ENCODE results near the gene CASS4. TPM values are rescaled to one million over a fixed set of nuclear protein-coding genes. Genes with fewer than 3 reads are reported as not detected.
A peak's percentile ranks its signal among the peaks of the same experiment; 100 is the strongest.

Gene CASS4
- polyA plus RNA-seq, 1 experiment = 36.8 TPM

- ChIA-PET POLR2A (interaction anchor here (1.3 to 4.6 kb wide), 3 partner anchors 9 to 16 kb away, joined by 4 to 52 read pairs (median 4); no protein-coding TSS in a partner anchor), CTCF (interaction anchor here (2.3 kb wide), 1 partner anchor 9 kb away, joined by 5 read pairs; no protein-coding TSS in a partner anchor)
- H3K27me3 ChIP-seq (ENCODE audit: control insufficient read depth, insufficient read depth, low read length) = no peaks in the 10 kb centered on the region
- H3K9me3 ChIP-seq (ENCODE audit: control insufficient read depth, insufficient read depth, low read length) = no peaks in the 10 kb centered on the region
- TF ChIP-seq CTCF (IDR thresholded peaks at IDR 0.05; ENCODE audit: low read depth, low read length) = no peak
- peak overlapping the region; percentile 91 for H3K27ac ChIP-seq (ENCODE audit: low read depth, low read length)
- H3K4me3 ChIP-seq (ENCODE audit: low read depth, low read length) = no peak overlapping the region
- DNase-seq (ENCODE audit: low read depth, low spot score) = no peak
Observed at GRCh38 chr20:56427797-56428196, 15.7 kb downstream of the CASS4 start.

- no peak for TF ChIP-seq CTCF (IDR thresholded peaks at IDR 0.05; ENCODE audit: low read depth, low read length)
- H3K27ac ChIP-seq (ENCODE audit: low read depth, low read length) = peak overlapping the region; percentile 91
- no peaks in the 10 kb centered on the region for H3K27me3 ChIP-seq (ENCODE audit: control insufficient read depth, insufficient read depth, low read length)
- no peak for DNase-seq (ENCODE audit: low read depth, low spot score)
- ChIA-PET CTCF (interaction anchor here (2.3 kb wide), 1 partner anchor 10 kb away, joined by 5 read pairs; no protein-coding TSS in a partner anchor), POLR2A (interaction anchor here (1.0 to 4.6 kb wide), 5 partner anchors 9 to 16 kb away, joined by 3 to 52 read pairs (median 4); partner anchors contain the start of gene CASS4)
- no peak overlapping the region for H3K4me3 ChIP-seq (ENCODE audit: low read depth, low read length)
- H3K9me3 ChIP-seq (ENCODE audit: control insufficient read depth, insufficient read depth, low read length) = no peaks in the 10 kb centered on the region
Observed at GRCh38 chr20:56428410-56428809, 16.4 kb downstream of the CASS4 start.

DNA sequence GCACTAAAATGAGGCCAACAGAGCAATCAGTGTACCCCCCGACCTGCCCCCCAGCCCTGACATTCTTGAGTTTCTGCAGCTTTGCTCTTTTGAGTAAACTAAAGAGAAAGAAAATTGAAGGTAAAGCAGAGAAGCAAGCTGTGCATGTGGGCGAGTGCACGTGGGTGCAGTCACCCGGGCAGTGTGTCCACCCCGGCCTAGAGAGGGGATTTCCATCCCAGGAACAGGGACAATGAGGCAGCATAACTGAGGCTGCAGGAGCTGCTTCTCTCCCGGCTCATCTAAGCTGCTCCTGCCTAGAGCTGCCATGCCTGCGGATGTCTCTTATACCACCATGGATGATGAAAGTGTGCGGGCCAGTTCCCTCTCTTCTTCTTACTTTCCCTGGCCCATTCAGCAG lies 16.8 kb downstream of the CASS4 start:
- Histone ChIP-seq H3K9me3 (ENCODE audit: control insufficient read depth, insufficient read depth, low read length) (no peaks in the 10 kb centered on the region), H3K4me3 (ENCODE audit: low read depth, low read length) (0 out of 2 replicates have a peak overlapping the region, but pooled peaks have one; percentile 1), H3K27ac (ENCODE audit: low read depth, low read length) (peak overlapping the region; percentile 91), H3K27me3 (ENCODE audit: control insufficient read depth, insufficient read depth, low read length) (no peaks in the 10 kb centered on the region)
- no peak for DNase-seq (ENCODE audit: low read depth, low spot score)
- ChIA-PET POLR2A (interaction anchor here (0.8 to 4.6 kb wide), 6 partner anchors 10 to 35 kb away, joined by 3 to 52 read pairs (median 4); partner anchors contain the start of gene CASS4), CTCF (interaction anchor here (0.7 kb wide), 1 partner anchor 14 kb away, joined by 7 read pairs; no protein-coding TSS in a partner anchor)
- TF ChIP-seq CTCF (IDR thresholded peaks at IDR 0.05; ENCODE audit: low read depth, low read length) = no peak

DNA sequence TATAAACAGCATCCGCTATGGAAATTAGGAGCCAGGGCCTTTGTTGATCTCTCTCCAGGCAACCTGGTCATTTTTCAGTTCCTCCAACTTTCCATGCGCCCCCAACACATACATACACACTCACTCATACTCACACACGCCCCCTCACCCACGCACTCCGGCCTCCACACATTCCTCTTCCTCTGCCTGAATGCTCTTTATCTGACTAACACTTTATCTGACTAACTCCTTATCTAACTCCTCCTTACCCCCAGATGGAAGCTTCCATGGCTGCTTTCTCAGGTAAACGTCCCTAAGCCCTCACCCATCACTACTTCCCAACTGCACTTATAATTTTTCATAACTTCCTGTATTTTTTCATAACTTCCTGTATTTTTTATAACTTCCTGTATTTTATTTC lies 17.4 kb downstream of the CASS4 start:
- H3K4me3 ChIP-seq (ENCODE audit: low read depth, low read length) = no peak overlapping the region
- H3K9me3 ChIP-seq (ENCODE audit: control insufficient read depth, insufficient read depth, low read length) = no peaks in the 10 kb centered on the region
- peak overlapping the region; percentile 91 for H3K27ac ChIP-seq (ENCODE audit: low read depth, low read length)
- no peak for TF ChIP-seq CTCF (IDR thresholded peaks at IDR 0.05; ENCODE audit: low read depth, low read length)
- POLR2A ChIA-PET = interaction anchor here (0.8 to 4.6 kb wide), 7 partner anchors 9 to 36 kb away, joined by 3 to 52 read pairs (median 4); partner anchors contain the start of gene CASS4
- no peak for DNase-seq (ENCODE audit: low read depth, low spot score)
- no peaks in the 10 kb centered on the region for H3K27me3 ChIP-seq (ENCODE audit: control insufficient read depth, insufficient read depth, low read length)
- CTCF ChIA-PET = interaction anchor here (0.7 kb wide), 1 partner anchor 13 kb away, joined by 7 read pairs; no protein-coding TSS in a partner anchor

GRCh38 chr20:56429941-56430340 lies 17.9 kb downstream of the CASS4 start:
- no peaks in the 10 kb centered on the region for H3K27me3 ChIP-seq (ENCODE audit: control insufficient read depth, insufficient read depth, low read length)
- no peaks in the 10 kb centered on the region for H3K9me3 ChIP-seq (ENCODE audit: control insufficient read depth, insufficient read depth, low read length)
- ChIA-PET POLR2A (interaction anchor here (0.8 to 4.6 kb wide), 6 partner anchors 9 to 38 kb away, joined by 3 to 52 read pairs (median 6); partner anchors contain the start of genes AURKA, CASS4 and CSTF1), CTCF (no interaction called here)
- no peak for TF ChIP-seq CTCF (IDR thresholded peaks at IDR 0.05; ENCODE audit: low read depth, low read length)
- H3K4me3 ChIP-seq (ENCODE audit: low read depth, low read length) = no peak overlapping the region
- peak overlapping the region; percentile 91 for H3K27ac ChIP-seq (ENCODE audit: low read depth, low read length)
- no peak for DNase-seq (ENCODE audit: low read depth, low spot score)
